GM18505 (cell line): ENCODE data around the gene MUC15.

ENCODE experiments used
- ATAC-seq: cut with Tn5 transposase; IDR thresholded peaks from one replicate; pipeline ENCODE4 v1.9.1; 2021; ENCODE audit not compliant: unreplicated experiment
- POLR2A ChIP-seq: IDR thresholded peaks from 4 replicates; pipeline ENCODE4 v1.6.1; 2011; ENCODE audit warnings: borderline replicate concordance; ENCODE audit not compliant: insufficient read depth, insufficient read length; ENCODE audit errors: extremely low read depth

Gene MUC15

GRCh38 chr11:26587073-26587472, 15.0 kb upstream of the MUC15 start:
- no peak for TF ChIP-seq POLR2A
- ATAC-seq = no peak

GRCh38 chr11:26584818-26585217, 12.8 kb upstream of the MUC15 start:
- TF ChIP-seq POLR2A = no peak
- ATAC-seq = no peak

- ATAC-seq = no peak
- TF ChIP-seq POLR2A = no peak
These were observed 11.5 kb upstream of the MUC15 start for GRCh38 chr11:26583550-26583949.

GRCh38 chr11:26580929-26581328, 8.9 kb upstream of the MUC15 start:
- no peak for ATAC-seq
- no peak for TF ChIP-seq POLR2A

GRCh38 chr11:26579683-26580082, 7.6 kb upstream of the MUC15 start:
- no peak for ATAC-seq
- TF ChIP-seq POLR2A = no peak

- ATAC-seq = no peak
- no peak for TF ChIP-seq POLR2A
These were observed 7.1 kb upstream of the MUC15 start for GRCh38 chr11:26578998-26579661.

DNA sequence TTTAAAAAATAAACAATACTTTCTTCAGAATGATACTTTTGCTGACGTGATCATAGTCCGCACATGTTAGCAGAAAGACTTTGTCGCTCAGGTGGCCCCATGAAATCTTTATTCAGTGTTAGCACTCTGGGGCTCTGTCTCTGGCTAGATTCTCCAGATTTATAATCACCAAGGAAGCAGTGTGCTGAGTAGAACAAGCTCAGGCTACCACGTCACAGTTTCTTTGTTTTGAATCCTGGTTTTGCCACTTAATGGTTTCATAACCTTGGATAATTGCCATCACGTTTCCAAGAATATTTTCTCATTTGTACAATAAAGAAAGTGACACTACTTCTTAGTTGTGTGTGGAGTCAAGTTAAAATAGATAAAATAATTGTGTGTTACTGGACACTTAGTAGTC, 3.9 kb upstream of the MUC15 start:
- no peak for ATAC-seq
- no peak for TF ChIP-seq POLR2A

GRCh38 chr11:26573896-26574295, 1.8 kb upstream of the MUC15 start:
- TF ChIP-seq POLR2A = no peak
- no peak for ATAC-seq

DNA sequence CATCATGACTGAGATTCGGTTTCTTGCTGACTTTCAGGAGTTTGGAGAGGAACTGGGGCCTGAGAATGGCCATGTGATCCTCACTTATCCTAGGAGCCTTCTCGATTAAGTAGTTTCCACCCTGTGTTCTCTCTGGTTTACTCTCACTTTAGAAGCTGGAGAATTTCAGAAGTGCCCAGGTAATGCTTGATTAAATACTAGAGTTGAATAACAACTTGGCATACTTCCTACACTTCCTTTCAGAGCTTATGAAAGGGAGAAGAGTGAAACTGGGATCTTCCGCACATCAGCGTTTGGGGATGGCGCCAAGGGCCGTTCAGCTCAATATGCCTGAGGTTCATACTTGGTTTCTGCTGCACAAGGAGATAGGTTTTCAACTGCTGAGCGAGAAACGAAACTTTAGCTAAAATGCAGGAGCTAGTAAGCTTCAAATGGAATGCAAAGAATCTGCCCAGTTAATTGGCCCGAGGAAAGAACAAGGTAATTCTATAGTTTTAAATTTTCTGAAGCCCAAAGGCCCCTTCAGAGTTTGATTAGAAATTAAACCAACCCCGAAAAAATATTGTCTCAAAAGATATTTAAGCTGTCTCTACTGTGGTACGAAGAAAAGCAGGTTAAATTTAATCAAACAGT, 823 bp upstream of the MUC15 start:
- TF ChIP-seq POLR2A = no peak

DNA sequence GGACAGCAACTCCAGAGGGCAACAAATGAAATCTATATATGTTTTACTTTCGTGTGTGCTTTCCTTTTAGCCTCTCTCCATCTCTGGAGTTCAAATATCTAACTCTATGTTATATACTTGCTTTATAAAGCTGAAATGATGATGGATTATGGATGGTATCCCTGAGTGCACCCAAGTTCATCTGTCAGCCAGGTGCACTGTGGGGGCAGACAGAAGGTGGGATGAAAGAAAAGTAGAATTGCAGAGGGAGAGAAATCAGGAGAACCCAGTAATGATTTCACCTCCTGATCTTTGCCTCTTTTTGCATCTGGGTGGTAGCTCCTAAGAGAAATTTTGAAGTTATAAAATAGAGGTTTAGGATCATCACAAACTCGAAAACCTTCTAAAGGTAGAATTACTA, 2.4 kb downstream of the MUC15 start:
- no peak for TF ChIP-seq POLR2A

More for the DNA sequence above, 823 bp upstream of the MUC15 start:
- ATAC-seq = no peak

GRCh38 chr11:26558190-26558589, 13.9 kb downstream of the MUC15 start:
- ATAC-seq = no peak
- no peak for TF ChIP-seq POLR2A

More for the DNA sequence above, 2.4 kb downstream of the MUC15 start:
- no peak for ATAC-seq

DNA sequence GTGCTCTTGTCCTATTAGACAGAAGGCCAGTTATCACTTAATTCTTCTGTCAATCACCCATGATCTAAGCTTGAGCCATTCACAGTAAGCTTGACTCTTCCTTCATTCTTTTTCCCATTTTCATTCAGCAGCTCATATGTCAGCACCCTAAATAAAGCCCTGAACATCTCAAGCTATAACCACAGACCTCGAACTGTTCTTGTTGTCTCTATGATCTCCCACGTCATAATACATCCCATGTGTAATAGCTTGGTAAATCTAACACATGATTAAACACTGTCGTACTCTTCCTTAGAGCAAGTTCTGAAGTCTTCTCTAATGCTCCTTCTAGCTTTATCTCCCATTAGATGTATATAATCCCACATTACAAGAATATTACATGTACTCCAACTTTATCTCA, 14.4 kb downstream of the MUC15 start:
- TF ChIP-seq POLR2A = no peak
- ATAC-seq = no peak

DNA sequence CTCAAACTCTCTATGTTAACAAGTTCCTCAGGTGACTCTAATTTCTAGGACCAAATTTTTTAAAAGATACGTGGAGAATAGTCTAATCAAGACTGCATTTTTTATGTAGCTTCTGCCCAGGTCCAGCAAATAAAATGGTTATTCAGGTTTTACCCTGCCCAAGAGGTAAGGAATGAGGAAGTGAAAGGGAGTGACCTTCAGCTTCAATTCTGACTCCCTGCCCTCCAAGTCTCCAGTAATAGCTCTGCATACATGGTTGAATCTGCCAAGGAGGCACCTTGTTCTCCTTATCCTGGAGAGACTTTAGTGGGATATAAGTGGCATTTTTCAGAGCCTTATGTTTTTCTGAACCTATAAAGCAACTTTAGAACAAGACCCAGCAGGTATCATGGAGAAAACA, 15.5 kb downstream of the MUC15 start:
- no peak for ATAC-seq
- TF ChIP-seq POLR2A = no peak

DNA sequence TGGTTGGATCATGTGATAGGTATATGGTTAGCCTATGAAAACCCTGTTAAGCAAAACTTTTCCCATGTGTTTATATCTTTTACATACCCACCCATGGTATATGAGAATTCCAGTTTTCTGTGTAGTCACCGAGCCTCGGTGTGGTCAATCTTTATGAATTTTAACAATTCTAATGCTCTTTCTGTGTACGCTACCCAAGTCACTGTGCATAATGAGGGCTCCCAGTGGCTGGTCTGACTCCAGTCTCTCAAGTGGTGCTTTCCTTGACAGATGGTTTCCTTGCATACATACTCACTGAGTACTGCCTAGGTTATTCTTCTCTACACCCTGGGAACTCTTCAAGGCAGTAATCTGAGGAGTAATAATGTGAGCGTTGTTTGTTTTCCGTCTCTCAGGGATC, 17.6 kb downstream of the MUC15 start:
- ATAC-seq = no peak
- no peak for TF ChIP-seq POLR2A
